GM06990 (cell line): Measurements from ENCODE around the gene FAM185A.

Experiments
- DNase-seq: peaks from one replicate; pipeline ENCODE4 v3.0.0-alpha.2; 2011; ENCODE audit not compliant: insufficient read length; ENCODE audit errors: extremely low read depth
- H3K27me3 ChIP-seq: replicated peaks from 2 replicates; pipeline ENCODE4 v1.6.0; 2011; ENCODE audit warnings: low read length; ENCODE audit not compliant: control insufficient read depth, insufficient read depth
- H3K36me3 ChIP-seq: 2 replicates; pipeline ENCODE4 v1.5.1; 2011; ENCODE audit warnings: low read length; ENCODE audit not compliant: control insufficient read depth, insufficient read depth
- H3K4me3 ChIP-seq: replicated peaks from 2 replicates; pipeline ENCODE4 v1.5.1; 2011; ENCODE audit warnings: low read depth, mild to moderate bottlenecking, control low read depth, low read length
- TF ChIP-seq, protein P1 (sequence below): IDR thresholded peaks from 2 replicates; pipeline ENCODE4 v1.5.1; 2011; ENCODE audit warnings: low read length, control low read depth, mild to moderate bottlenecking, inconsistent platforms; ENCODE audit not compliant: insufficient read depth, poor library complexity, severe bottlenecking

FAM185A gene

DNA sequence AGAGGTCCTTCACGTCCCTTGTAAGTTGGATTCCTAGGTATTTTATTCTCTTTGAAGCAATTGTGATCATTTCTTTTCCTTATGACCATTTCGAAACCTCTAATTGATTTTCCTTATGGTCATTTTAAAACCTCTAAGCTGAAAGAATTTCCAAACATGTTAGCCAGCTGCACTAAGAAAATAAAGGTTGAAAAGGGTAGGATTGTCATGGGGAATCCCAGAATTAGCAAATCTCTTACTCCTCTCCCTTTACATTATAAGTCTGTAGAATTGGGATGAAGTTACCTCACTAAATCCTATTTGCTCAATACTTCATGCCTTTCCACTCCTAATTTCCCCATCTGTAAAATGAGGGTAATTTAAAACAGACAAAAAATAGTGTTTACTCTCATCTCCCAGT lies 79.5 kb downstream of the FAM185A start:
- Histone ChIP-seq H3K27me3 (no peaks in the 10 kb centered on the region), H3K4me3 (no peak overlapping the region), H3K36me3 (peaks cover 2% of the 10 kb centered on the region; the same call in 1 of the 2 replicates)
- TF ChIP-seq, protein P1, sequence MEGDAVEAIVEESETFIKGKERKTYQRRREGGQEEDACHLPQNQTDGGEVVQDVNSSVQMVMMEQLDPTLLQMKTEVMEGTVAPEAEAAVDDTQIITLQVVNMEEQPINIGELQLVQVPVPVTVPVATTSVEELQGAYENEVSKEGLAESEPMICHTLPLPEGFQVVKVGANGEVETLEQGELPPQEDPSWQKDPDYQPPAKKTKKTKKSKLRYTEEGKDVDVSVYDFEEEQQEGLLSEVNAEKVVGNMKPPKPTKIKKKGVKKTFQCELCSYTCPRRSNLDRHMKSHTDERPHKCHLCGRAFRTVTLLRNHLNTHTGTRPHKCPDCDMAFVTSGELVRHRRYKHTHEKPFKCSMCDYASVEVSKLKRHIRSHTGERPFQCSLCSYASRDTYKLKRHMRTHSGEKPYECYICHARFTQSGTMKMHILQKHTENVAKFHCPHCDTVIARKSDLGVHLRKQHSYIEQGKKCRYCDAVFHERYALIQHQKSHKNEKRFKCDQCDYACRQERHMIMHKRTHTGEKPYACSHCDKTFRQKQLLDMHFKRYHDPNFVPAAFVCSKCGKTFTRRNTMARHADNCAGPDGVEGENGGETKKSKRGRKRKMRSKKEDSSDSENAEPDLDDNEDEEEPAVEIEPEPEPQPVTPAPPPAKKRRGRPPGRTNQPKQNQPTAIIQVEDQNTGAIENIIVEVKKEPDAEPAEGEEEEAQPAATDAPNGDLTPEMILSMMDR, result no peak
- no peak for DNase-seq

DNA sequence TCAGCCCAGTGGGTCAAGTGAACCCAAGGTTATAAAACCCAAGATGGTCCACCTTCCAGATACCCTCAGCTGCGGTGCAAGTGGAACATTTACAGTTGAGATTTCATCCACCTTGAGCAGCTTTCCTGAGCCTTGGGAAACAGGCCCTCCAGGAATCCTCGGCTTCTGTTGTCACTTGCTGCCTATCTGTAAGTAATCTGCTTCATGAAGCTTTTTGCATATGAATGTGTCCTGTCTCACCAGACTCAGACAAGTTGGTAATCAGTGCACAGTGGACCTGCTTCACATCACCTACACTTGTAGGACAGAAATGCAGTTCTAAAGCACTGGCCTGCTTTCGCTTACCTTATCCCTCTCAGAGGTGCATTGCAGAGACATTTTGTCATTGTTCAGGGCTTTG lies 80.3 kb downstream of the FAM185A start:
- H3K36me3 ChIP-seq, result peaks cover 2% of the 10 kb centered on the region; the same call in 1 of the 2 replicates
- no peak overlapping the region for H3K4me3 ChIP-seq
- H3K27me3 ChIP-seq, result no peaks in the 10 kb centered on the region
- no peak for DNase-seq
- TF ChIP-seq, protein P1, result no peak

DNA sequence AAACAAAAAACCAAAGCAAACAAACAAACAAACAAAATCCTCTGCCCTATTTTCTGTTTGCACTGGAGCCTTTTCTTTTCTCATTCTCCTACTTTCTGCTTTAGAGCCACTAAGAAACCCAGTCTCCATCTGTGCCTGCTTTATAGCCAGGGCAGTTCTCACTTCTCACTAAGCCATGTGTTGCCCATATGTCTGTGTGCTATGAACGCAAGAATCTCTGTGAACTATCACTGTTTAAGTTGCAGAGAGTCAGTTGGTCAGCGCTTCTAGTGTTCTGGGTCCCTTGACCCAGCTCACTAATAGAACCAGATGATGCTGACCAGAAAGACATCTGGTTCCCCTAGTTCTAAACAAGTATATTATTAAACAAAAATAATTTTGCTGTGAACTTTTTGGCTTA lies 81.4 kb downstream of the FAM185A start:
- Histone ChIP-seq H3K4me3 (no peak overlapping the region), H3K36me3 (peaks cover 2% of the 10 kb centered on the region; the same call in 1 of the 2 replicates), H3K27me3 (no peaks in the 10 kb centered on the region)
- DNase-seq, result no peak
- TF ChIP-seq, protein P1, result no peak

DNA sequence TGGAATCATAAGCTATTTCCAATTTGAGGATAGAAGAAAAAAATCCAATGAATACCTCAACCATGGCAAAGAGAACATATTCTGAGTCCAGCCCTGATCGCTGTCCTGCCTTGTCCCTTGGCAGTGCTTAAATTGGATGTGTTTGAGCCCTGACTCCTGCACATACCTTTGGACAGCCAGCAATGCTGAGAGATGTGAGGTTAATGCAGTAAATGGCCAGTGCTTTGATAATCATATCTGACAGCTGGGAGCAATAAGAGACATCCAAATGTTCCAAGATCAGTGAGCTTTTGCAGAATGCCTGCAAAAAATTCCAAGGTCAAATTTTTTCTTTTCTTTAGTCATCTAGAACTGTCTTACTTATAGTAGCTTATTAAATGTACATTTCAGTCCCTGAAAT lies 83.9 kb downstream of the FAM185A start:
- Histone ChIP-seq H3K36me3 (no peaks in the 10 kb centered on the region; the same call in 1 of the 2 replicates), H3K27me3 (no peaks in the 10 kb centered on the region), H3K4me3 (no peak overlapping the region)
- TF ChIP-seq, protein P1, result no peak
- DNase-seq, result no peak

DNA sequence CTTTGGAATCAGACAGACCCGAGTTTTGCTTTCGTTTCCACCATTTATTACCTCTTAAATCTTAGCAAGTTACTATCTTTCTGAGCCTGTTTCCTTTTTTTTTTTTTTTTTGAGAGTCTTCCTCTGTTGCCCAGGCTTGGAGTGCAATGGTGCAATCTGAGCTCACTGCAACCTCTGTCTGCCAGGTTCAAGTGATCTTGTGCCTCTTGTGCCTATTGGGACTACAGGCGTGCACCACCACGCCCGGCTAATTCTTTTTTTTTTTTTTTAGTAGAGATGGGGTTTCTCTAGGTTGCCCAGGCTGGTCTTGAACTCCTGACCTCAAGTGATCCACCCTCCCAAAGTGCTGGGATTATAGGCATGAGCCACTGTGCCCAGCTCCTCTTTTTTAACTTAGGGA lies 84.5 kb downstream of the FAM185A start:
- TF ChIP-seq, protein P1, result no peak
- Histone ChIP-seq H3K36me3 (no peaks in the 10 kb centered on the region; the same call in 1 of the 2 replicates), H3K4me3 (no peak overlapping the region), H3K27me3 (no peaks in the 10 kb centered on the region)
- no peak for DNase-seq

DNA sequence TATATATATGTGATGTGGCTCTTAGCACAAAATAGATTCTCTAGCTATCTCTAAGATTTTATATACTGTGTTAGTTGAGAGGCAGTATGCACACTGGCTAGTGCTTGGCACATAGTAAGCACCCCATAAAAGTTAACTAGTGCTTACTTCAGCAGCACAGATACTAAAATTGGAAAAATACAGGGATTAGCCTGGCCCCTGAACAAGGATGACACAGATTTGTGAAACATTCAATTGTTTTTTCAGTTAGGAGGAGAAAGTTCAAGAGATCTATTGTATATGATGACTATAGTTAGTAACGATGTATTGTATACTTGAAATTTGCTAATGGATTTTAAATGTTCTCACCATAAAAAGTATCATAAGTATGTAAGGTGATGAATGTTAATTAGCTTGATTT lies 85.7 kb downstream of the FAM185A start:
- H3K4me3 ChIP-seq, result no peak overlapping the region
- no peaks in the 10 kb centered on the region for H3K36me3 ChIP-seq
- no peaks in the 10 kb centered on the region for H3K27me3 ChIP-seq
- DNase-seq, result no peak
- TF ChIP-seq, protein P1, result no peak
